Stimulated activated CD4-positive, alpha-beta T cell treated with anti-CD3 and anti-CD28 coated beads, Interleukin-15, amount 100 ng/mL, for 24 hours (primary cell): ENCODE results near the gene THSD7B.
"Not testable (repeated sequence)": the region's sequence is repeated elsewhere in the genome, so short reads cannot be mapped to it uniquely, and the experiment has no call there.

Experiments
- DNase-seq: peaks from one replicate; pipeline ENCODE4 v3.0.0-alpha.2; 2020

The THSD7B gene

GRCh38 chr2:137435162-137435561 is 669.8 kb downstream of the THSD7B start:
- no peak for DNase-seq

GRCh38 chr2:137437386-137437785 is 672.0 kb downstream of the THSD7B start:
- no peak for DNase-seq

GRCh38 chr2:137444970-137445369 is 679.6 kb downstream of the THSD7B start:
- no peak for DNase-seq

- DNase-seq: no peak
Measured at GRCh38 chr2:137449454-137449853, 684.1 kb downstream of the THSD7B start.

GRCh38 chr2:137454886-137455285 is 689.5 kb downstream of the THSD7B start:
- no peak for DNase-seq

GRCh38 chr2:137467246-137467862 is 702.0 kb downstream of the THSD7B start:
- DNase-seq: peak; percentile 9

GRCh38 chr2:137493261-137493660 is 727.9 kb downstream of the THSD7B start:
- DNase-seq: no peak

- no peak for DNase-seq
Measured at GRCh38 chr2:137500599-137500998, 735.3 kb downstream of the THSD7B start.

- no peak for DNase-seq
Measured at GRCh38 chr2:137507237-137507636, 741.9 kb downstream of the THSD7B start.

GRCh38 chr2:137508739-137509384 is 743.5 kb downstream of the THSD7B start:
- DNase-seq: no peak

GRCh38 chr2:137511526-137511925 is 746.2 kb downstream of the THSD7B start:
- no peak for DNase-seq

GRCh38 chr2:137521653-137522619 is 756.6 kb downstream of the THSD7B start:
- DNase-seq: no peak

- no peak for DNase-seq
Measured at GRCh38 chr2:137522620-137523011, 757.3 kb downstream of the THSD7B start.

- DNase-seq: no peak
Measured at GRCh38 chr2:137523931-137524330, 758.6 kb downstream of the THSD7B start.

- no peak for DNase-seq
Measured at GRCh38 chr2:137525132-137525531, 759.8 kb downstream of the THSD7B start.

- DNase-seq: no peak
Measured at GRCh38 chr2:137525641-137526190, 760.4 kb downstream of the THSD7B start.

- no peak for DNase-seq
Measured at GRCh38 chr2:137535897-137536296, 770.6 kb downstream of the THSD7B start.

GRCh38 chr2:137539336-137539735 is 774.0 kb downstream of the THSD7B start:
- DNase-seq: no peak

- DNase-seq: no peak
Measured at GRCh38 chr2:137547842-137548241, 782.5 kb downstream of the THSD7B start.

GRCh38 chr2:137566387-137566786 is 801.0 kb downstream of the THSD7B start:
- DNase-seq: no peak

- no peak for DNase-seq
Measured at GRCh38 chr2:137570484-137570883, 805.1 kb downstream of the THSD7B start.

- DNase-seq: not testable (repeated sequence)
Measured at GRCh38 chr2:137587834-137588233, 822.5 kb downstream of the THSD7B start.

GRCh38 chr2:137588578-137588977 is 823.2 kb downstream of the THSD7B start:
- DNase-seq: not testable (repeated sequence)
